SK-N-SH treated with all-trans-retinoic acid at 6 μM for 48 hours (cell line): ENCODE data around the gene POU5F1.

ENCODE experiments used
- ATAC-seq: fragments of 200-7000 bp; cut with Tn5 transposase; 3 replicates; pipeline ENCODE4 v1.9.1; 2020; ENCODE audit warnings: mild to moderate bottlenecking, moderate library complexity
- ARNTL ChIP-seq: fragments of 450-650 bp; formaldehyde crosslinking; IDR thresholded peaks from 2 replicates; pipeline ENCODE4 v1.5.0; 2020; ENCODE audit warnings: low read depth, mild to moderate bottlenecking, moderate library complexity, borderline replicate concordance
- BACH2 ChIP-seq: fragments of 250-450 bp; sonication (Bioruptor Pico); IDR thresholded peaks from 2 replicates; pipeline ENCODE4 v1.9.0; 2021; ENCODE audit warnings: mild to moderate bottlenecking, borderline replicate concordance
- CREB5 ChIP-seq: fragments of 250-450 bp; sonication (Bioruptor Pico); IDR thresholded peaks from 2 replicates; pipeline ENCODE4 v1.5.1; 2020; ENCODE audit warnings: low read depth, mild to moderate bottlenecking, moderate library complexity
- CSDC2 ChIP-seq: fragments of 250-450 bp; sonication (Bioruptor Pico); IDR thresholded peaks from 2 replicates; pipeline ENCODE4 v1.5.0; 2020; ENCODE audit warnings: mild to moderate bottlenecking, moderate library complexity
- CSRNP3 ChIP-seq: fragments of 250-450 bp; sonication (Bioruptor Pico); IDR thresholded peaks from 2 replicates; pipeline ENCODE4 v1.5.1; 2021; ENCODE audit warnings: mild to moderate bottlenecking, moderate library complexity
- ESRRG ChIP-seq: fragments of 250-450 bp; sonication (Bioruptor Pico); IDR thresholded peaks from 2 replicates; pipeline ENCODE4 v1.6.1; 2021; ENCODE audit warnings: mild to moderate bottlenecking
- GLIS3 ChIP-seq: fragments of 250-450 bp; sonication (Bioruptor Pico); IDR thresholded peaks from 2 replicates; pipeline ENCODE4 v1.5.0; 2020; ENCODE audit warnings: mild to moderate bottlenecking, moderate library complexity
- ISL1 ChIP-seq: fragments of 250-450 bp; sonication (Bioruptor Pico); IDR thresholded peaks from 2 replicates; pipeline ENCODE4 v2.1.2; 2022; ENCODE audit warnings: mild to moderate bottlenecking, moderate library complexity
- OSR1 ChIP-seq: fragments of 250-450 bp; sonication (Bioruptor Pico); IDR thresholded peaks from 2 replicates; pipeline ENCODE4 v1.8.0; 2022; ENCODE audit warnings: moderate library complexity, mild to moderate bottlenecking, inconsistent platforms
- PATZ1 ChIP-seq: fragments of 250-450 bp; sonication (Bioruptor Pico); IDR thresholded peaks from 2 replicates; pipeline ENCODE4 v1.8.0; 2020; ENCODE audit warnings: mild to moderate bottlenecking, moderate library complexity, borderline replicate concordance
- POU6F1 ChIP-seq: fragments of 250-450 bp; sonication (Bioruptor Pico); IDR thresholded peaks from 2 replicates; pipeline ENCODE4 v1.8.0; 2021; ENCODE audit warnings: low read depth, mild to moderate bottlenecking, moderate library complexity, borderline replicate concordance
- PPARA ChIP-seq: fragments of 250-450 bp; sonication (Bioruptor Pico); IDR thresholded peaks from 2 replicates; pipeline ENCODE4 v1.5.0; 2020; ENCODE audit warnings: mild to moderate bottlenecking, borderline replicate concordance
- RARB ChIP-seq: fragments of 250-450 bp; sonication (Bioruptor Pico); IDR thresholded peaks from 2 replicates; pipeline ENCODE4 v1.8.0; 2021; ENCODE audit warnings: mild to moderate bottlenecking, moderate library complexity
- SNAI2 ChIP-seq: fragments of 250-450 bp; sonication (Bioruptor Pico); IDR thresholded peaks from 2 replicates; pipeline ENCODE4 v1.5.0; 2020; ENCODE audit warnings: mild to moderate bottlenecking, moderate library complexity
- TCF4 ChIP-seq: fragments of 250-450 bp; sonication (Bioruptor Pico); IDR thresholded peaks from 2 replicates; pipeline ENCODE4 v1.8.0; 2021; ENCODE audit warnings: mild to moderate bottlenecking, moderate library complexity, borderline replicate concordance
- TOX ChIP-seq: fragments of 250-450 bp; sonication (Bioruptor Pico); IDR thresholded peaks from 2 replicates; pipeline ENCODE4 v1.8.0; 2021; ENCODE audit warnings: mild to moderate bottlenecking, moderate library complexity, borderline replicate concordance
- TSHZ2 ChIP-seq: fragments of 250-450 bp; sonication (Bioruptor Pico); IDR thresholded peaks from 2 replicates; pipeline ENCODE4 v1.5.0; 2020; ENCODE audit warnings: mild to moderate bottlenecking, moderate library complexity
- ZC3H10 ChIP-seq: fragments of 250-450 bp; sonication (Bioruptor Pico); IDR thresholded peaks from 2 replicates; pipeline ENCODE4 v1.5.1; 2021; ENCODE audit warnings: mild to moderate bottlenecking, moderate library complexity
- ZFP3 ChIP-seq: fragments of 250-450 bp; sonication (Bioruptor Pico); IDR thresholded peaks from 2 replicates; pipeline ENCODE4 v1.5.0; 2020; ENCODE audit warnings: mild to moderate bottlenecking, moderate library complexity
- ZFP30 ChIP-seq: fragments of 450-650 bp; formaldehyde crosslinking; IDR thresholded peaks from 2 replicates; pipeline ENCODE4 v1.5.0; 2022; ENCODE audit warnings: mild to moderate bottlenecking, moderate library complexity
- ZNF565 ChIP-seq: fragments of 450-650 bp; formaldehyde crosslinking; conservative IDR thresholded peaks from 2 replicates; pipeline ENCODE4 v1.5.0; 2020; ENCODE audit warnings: low read depth, mild to moderate bottlenecking, moderate library complexity
- ZNF70 ChIP-seq: fragments of 450-650 bp; formaldehyde crosslinking; IDR thresholded peaks from 2 replicates; pipeline ENCODE4 v1.5.0; 2020; ENCODE audit warnings: mild to moderate bottlenecking, moderate library complexity
- ZNF8 ChIP-seq: fragments of 450-650 bp; formaldehyde crosslinking; IDR thresholded peaks from 2 replicates; pipeline ENCODE4 v1.5.0; 2020; ENCODE audit warnings: mild to moderate bottlenecking, moderate library complexity

The POU5F1 gene

GRCh38 chr6:31131595-31131994, 38.9 kb downstream of the POU5F1 start:
- no peak for TF ChIP-seq ZNF8 (CRISPR knock-in tag)
- no peak for TF ChIP-seq OSR1 (CRISPR knock-in tag)
- TF ChIP-seq ZNF70 (CRISPR knock-in tag): no peak
- TF ChIP-seq TOX (CRISPR knock-in tag): no peak
- no peak for TF ChIP-seq TCF4 (CRISPR knock-in tag)
- no peak for TF ChIP-seq ZC3H10 (CRISPR knock-in tag)
- no peak for TF ChIP-seq ZFP30
- no peak for TF ChIP-seq ARNTL (CRISPR knock-in tag)
- TF ChIP-seq ZNF565: no peak
- TF ChIP-seq CSDC2 (CRISPR knock-in tag): no peak
- no peak for TF ChIP-seq BACH2
- no peak for TF ChIP-seq ISL1 (CRISPR knock-in tag)
- no peak for TF ChIP-seq ZFP3 (CRISPR knock-in tag)
- TF ChIP-seq CREB5 (CRISPR knock-in tag): no peak
- TF ChIP-seq CSRNP3 (CRISPR knock-in tag): no peak
- TF ChIP-seq RARB (CRISPR knock-in tag): no peak
- TF ChIP-seq PATZ1 (CRISPR knock-in tag): no peak
- no peak for TF ChIP-seq SNAI2
- no peak for TF ChIP-seq PPARA (CRISPR knock-in tag)
- TF ChIP-seq GLIS3 (CRISPR knock-in tag): no peak
- no peak for ATAC-seq

- TF ChIP-seq POU6F1 (CRISPR knock-in tag): no peak
- no peak for TF ChIP-seq TCF4 (CRISPR knock-in tag)
These were observed 39.7 kb downstream of the POU5F1 start for GRCh38 chr6:31130751-31131150.

GRCh38 chr6:31129130-31129529, 41.4 kb downstream of the POU5F1 start:
- no peak for TF ChIP-seq CSRNP3 (CRISPR knock-in tag)
- no peak for TF ChIP-seq ZNF70 (CRISPR knock-in tag)
- TF ChIP-seq CSDC2 (CRISPR knock-in tag): no peak
- no peak for TF ChIP-seq OSR1 (CRISPR knock-in tag)
- TF ChIP-seq ZNF8 (CRISPR knock-in tag): no peak
- no peak for TF ChIP-seq TSHZ2 (CRISPR knock-in tag)
- no peak for TF ChIP-seq ISL1 (CRISPR knock-in tag)
- no peak for TF ChIP-seq ESRRG
- TF ChIP-seq ZNF565: no peak
- no peak for TF ChIP-seq PPARA (CRISPR knock-in tag)
- TF ChIP-seq RARB (CRISPR knock-in tag): no peak
- no peak for TF ChIP-seq BACH2
- no peak for TF ChIP-seq ZC3H10 (CRISPR knock-in tag)
- no peak for TF ChIP-seq TOX (CRISPR knock-in tag)
- no peak for TF ChIP-seq PATZ1 (CRISPR knock-in tag)
- no peak for ATAC-seq

More at GRCh38 chr6:31130751-31131150, 39.7 kb downstream of the POU5F1 start:
- ATAC-seq: no peak
